K562 (cell line): Measurements from ENCODE around the gene L3MBTL3. TPM values are rescaled to one million over a fixed set of nuclear protein-coding genes. Genes with fewer than 3 reads are reported as not detected.

Experiments
- ATAC-seq: fragments of 200-7000 bp; cut with Tn5 transposase; 3 replicates; pipeline ENCODE4 v1.9.1; 2020; ENCODE audit warnings: moderate library complexity
- BruUV-seq: library from RNA; stranded (reverse); fragments of 400-500 nt; replicated peaks from 2 replicates; lab custom pipeline; 2021; lab: Mats Ljungman, UMichigan
- CTCF ChIA-PET: fragments of 300-600 bp; formaldehyde crosslinking; extraction: SDS; loops from one replicate; lab custom pipeline; 2021; ENCODE audit warnings: low intra/inter-chr PET ratio; lab: Yijun Ruan, JAX
- POLR2A ChIA-PET: fragments of 300-600, 350-650 bp; sonication (Branson Sonifier 250); formaldehyde crosslinking; extraction: SDS; loops from one replicate; lab custom pipeline; 2021; ENCODE audit warnings: antibody characterized with exemption, inconsistent platforms; lab: Yijun Ruan, JAX
- DNase-seq, 4 experiments: peaks; one replicate each; pipeline versions ENCODE4 v3.0.0 to v3.0.0-alpha.2; 2011 to 2018; ENCODE audit warnings: low spot score in 3 of 4, mixed read lengths in 3 of 4; ENCODE audit errors: extremely low read depth in 1 of 4
- FAIRE-seq: peaks from 2 replicates; lab custom pipeline; 2011; peaks lifted over from hg19 to GRCh38; lab: Jason Lieb, UNC
- H2AFZ ChIP-seq: 2 replicates; pipeline ENCODE4 v1.6.0; 2011; ENCODE audit warnings: low read depth, low read length, control low read depth, inconsistent platforms
- H3K27ac ChIP-seq: fragments of 200-600 bp; 3 replicates; pipeline ENCODE4 v1.8.0; 2011; ENCODE audit warnings: low read depth, mild to moderate bottlenecking, control low read depth, inconsistent platforms, low read length, moderate library complexity, mixed read lengths; ENCODE audit errors: extremely low read depth
- H3K27me3 ChIP-seq, 2 experiments: fragments of 300-600 bp in 1 of 2; 2 replicates in 1 of 2; 3 replicates in 1 of 2; pipeline versions ENCODE4 v1.6.0 to v1.8.0; 2011; ENCODE audit warnings: inconsistent platforms in 2 of 2, low read length in 2 of 2, mild to moderate bottlenecking in 1 of 2, mixed read lengths in 1 of 2, moderate library complexity in 1 of 2; ENCODE audit not compliant: control insufficient read depth in 2 of 2, insufficient read depth in 2 of 2
- H3K36me3 ChIP-seq: fragments of 300-600 bp; 3 replicates; pipeline ENCODE4 v1.8.0; 2011; ENCODE audit warnings: mild to moderate bottlenecking, low read length, inconsistent platforms; ENCODE audit not compliant: control insufficient read depth, insufficient read depth
- H3K4me1 ChIP-seq, 2 experiments: fragments of 200-600 bp in 1 of 2; replicated peaks in 1 of 2; 2 replicates in 1 of 2; 3 replicates in 1 of 2; pipeline versions ENCODE4 v1.5.1 to v1.8.0; 2011; ENCODE audit warnings: inconsistent platforms in 2 of 2, low read length in 2 of 2, mild to moderate bottlenecking in 1 of 2, mixed read lengths in 1 of 2, moderate library complexity in 1 of 2; ENCODE audit not compliant: control insufficient read depth in 2 of 2, insufficient read depth in 2 of 2
- H3K4me2 ChIP-seq: 2 replicates; pipeline ENCODE4 v1.6.1; 2011; ENCODE audit warnings: low read length, control low read depth, inconsistent platforms, mixed read lengths; ENCODE audit not compliant: insufficient read depth
- H3K4me3 ChIP-seq: fragments of 200-600 bp; sonication (generic), shearing (Covaris generic); 2 replicates; pipeline ENCODE4 v1.5.1; 2016; ENCODE audit warnings: control low read depth, inconsistent platforms
- H3K79me2 ChIP-seq: fragments of 200-600 bp; 3 replicates; pipeline ENCODE4 v1.8.0; 2011; ENCODE audit warnings: low read length, inconsistent platforms; ENCODE audit not compliant: control insufficient read depth, insufficient read depth
- H3K9ac ChIP-seq, 2 experiments: 2 replicates each; pipeline versions ENCODE4 v1.6.0 to v1.6.1; 2011; ENCODE audit warnings: low read depth in 2 of 2, low read length in 2 of 2, control low read depth in 1 of 2, inconsistent platforms in 1 of 2, mild to moderate bottlenecking in 1 of 2, mixed read lengths in 1 of 2; ENCODE audit not compliant: insufficient read depth in 1 of 2
- H3K9me1 ChIP-seq: one replicate; pipeline ENCODE4 v1.6.0; 2011; ENCODE audit warnings: inconsistent platforms, mild to moderate bottlenecking, low read length, moderate library complexity; ENCODE audit not compliant: control insufficient read depth, insufficient read depth
- H3K9me3 ChIP-seq: replicated peaks from 2 replicates; pipeline ENCODE4 v1.5.1; 2011; ENCODE audit warnings: low read depth, low read length, inconsistent platforms; ENCODE audit not compliant: control insufficient read depth, insufficient read depth
- H4K20me1 ChIP-seq: replicated peaks from 2 replicates; pipeline ENCODE4 v1.6.1; 2011; ENCODE audit warnings: low read length, inconsistent platforms, mixed read lengths; ENCODE audit not compliant: control insufficient read depth, insufficient read depth
- ARID1B ChIP-seq: fragments of 450-650 bp; IDR thresholded peaks from 2 replicates; pipeline ENCODE4 v1.6.1; 2016; ENCODE audit warnings: antibody characterized with exemption, mild to moderate bottlenecking, inconsistent platforms
- CBFA2T3 ChIP-seq: fragments of 450-650 bp; IDR thresholded peaks from 2 replicates; pipeline ENCODE4 v1.6.1; 2017
- HDAC1 ChIP-seq, 2 experiments: fragments of 450-650 bp; IDR thresholded peaks; 2 replicates each; pipeline ENCODE4 v1.6.1; 2016 to 2017; ENCODE audit warnings: inconsistent platforms in 1 of 2, mild to moderate bottlenecking in 1 of 2, moderate library complexity in 1 of 2
- IRF9 ChIP-seq: fragments of 450-650 bp; IDR thresholded peaks from 2 replicates; pipeline ENCODE4 v1.6.1; 2016; ENCODE audit warnings: missing biosample characterization, missing genetic modification characterization
- KDM1A ChIP-seq, 2 experiments: fragments of 450-650 bp; IDR thresholded peaks; 2 replicates each; pipeline ENCODE4 v1.6.1; 2016; ENCODE audit warnings: mild to moderate bottlenecking in 2 of 2
- NCOR1 ChIP-seq: fragments of 450-650 bp; IDR thresholded peaks from 2 replicates; pipeline ENCODE4 v1.6.1; 2016; ENCODE audit warnings: mild to moderate bottlenecking, moderate library complexity
- PKNOX1 ChIP-seq: fragments of 450-650 bp; IDR thresholded peaks from 2 replicates; pipeline ENCODE4 v1.6.1; 2016
- RCOR1 ChIP-seq, 2 experiments: IDR thresholded peaks; 2 replicates each; pipeline ENCODE4 v1.6.1; 2012; ENCODE audit warnings: low read depth in 2 of 2, low read length in 2 of 2, borderline replicate concordance in 1 of 2, improper control_type of control experiment in 1 of 2
- TCF3 ChIP-seq: sonication (generic); formaldehyde crosslinking; IDR thresholded peaks from 2 replicates; pipeline ENCODE4 v1.4.0; 2020; ENCODE audit warnings: mild to moderate bottlenecking, missing genetic modification reagents
- TEAD4 ChIP-seq, 2 experiments: sonication (generic) in 1 of 2; formaldehyde crosslinking in 1 of 2; IDR thresholded peaks; 2 replicates each; pipeline versions ENCODE4 v1.6.1 to v1.8.0; 2012 to 2022; ENCODE audit warnings: borderline replicate concordance in 1 of 2, inconsistent platforms in 1 of 2, low read length in 1 of 2, mild to moderate bottlenecking in 1 of 2, missing genetic modification reagents in 1 of 2
- WGBS: fragments of 100-300 bp; shearing (Covaris generic); methylation state at CpG from one replicate; pipeline ENCODE4 v1.1.6; 2016; ENCODE audit warnings: low coverage, mixed read lengths; ENCODE audit not compliant: insufficient coverage; ENCODE audit errors: missing lambda C conversion rate; 5-methylcytosine and 5-hydroxymethylcytosine counted together
- in situ Hi-C: fragments of 300-500 bp; cut with MboI; formaldehyde crosslinking; loops from 4 replicates; pipeline ENCODE4 v1.15.0; 2018; ENCODE audit warnings: inconsistent platforms, mixed read lengths
- intact Hi-C: fragments of 100-400 bp; cut with micrococcal nuclease; formaldehyde crosslinking; loops from 2 replicates; pipeline ENCODE4 v1.14.2; 2022
- polyA plus RNA-seq, 8 experiments: library from polyadenylated mRNA; depleted of rRNA in 4 of 8; stranded (reverse) in 5 of 8; unstranded in 3 of 8; fragments of >200 nt; fragmentation: Nextera tagmentation in 2 of 8; fragmentation: Illumina TruSeq in 1 of 8; extraction: Ambion mirVana in 2 of 8; extraction: Trizol in 1 of 8; gene quantifications; 2 replicates each; pipeline versions ENCODE4 v1.2.1 to v1.2.3, GENCODE V29; 2011 to 2014; ENCODE audit warnings: inconsistent platforms in 1 of 8, missing spikeins in 1 of 8
- total RNA-seq, 7 experiments: library from RNA; depleted of rRNA in 6 of 7; stranded (reverse); fragments of >200 nt in 6 of 7; fragmentation: Illumina TruSeq in 2 of 7; extraction: Trizol in 2 of 7; gene quantifications; 2 replicates each; pipeline versions ENCODE4 v1.2.1 to v1.2.3, GENCODE V29; 2011 to 2021; ENCODE audit warnings: low replicate concordance in 1 of 7

L3MBTL3 gene
- total and polyA plus RNA-seq, 9 of the 15 experiments (the other 6 are each of a cell fraction or from before 2014, with no cell fraction given), result 0.83 to 6.9 (median 5.4) TPM

DNA sequence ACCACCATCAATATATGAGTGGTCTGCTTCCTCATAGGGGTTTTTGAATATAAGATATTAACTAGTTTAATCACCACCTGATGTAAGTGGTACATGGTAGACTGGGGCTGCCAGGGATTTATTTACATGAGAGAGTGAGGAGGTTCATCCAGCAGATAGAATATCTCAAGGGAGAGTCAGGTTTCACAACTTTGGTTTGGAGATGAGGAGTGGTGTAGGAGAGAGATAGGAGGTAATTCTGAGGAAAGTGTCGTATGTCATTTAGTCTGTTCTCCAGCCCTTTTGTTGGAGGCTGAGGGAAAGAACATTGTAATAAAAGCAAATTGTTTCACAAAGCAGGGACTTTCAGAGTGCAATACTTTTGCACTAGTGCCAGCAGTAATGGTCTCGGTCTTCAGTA lies 16.8 kb downstream of the L3MBTL3 start:
- ATAC-seq (peak; percentile 77), FAIRE-seq (no peak), DNase-seq (peak in 2 of 4 experiments; percentile 27 to 39)
- H3K9me1 ChIP-seq, result no peaks in the 10 kb centered on the region
- H3K27me3 ChIP-seq, result no peaks in the 10 kb centered on the region
- H3K4me1 ChIP-seq, result peaks cover 3 to 22% of the 10 kb centered on the region in 2 experiments; a peak in 3 of 5 replicates
- no peak overlapping the region for H3K9ac ChIP-seq
- no peaks in the 10 kb centered on the region for H3K9me3 ChIP-seq
- H4K20me1 ChIP-seq, result no peaks in the 10 kb centered on the region
- WGBS, result 10% methylated on average over 2 of the region's 2 CpGs
- intact Hi-C loops (loop anchor here (10.0 kb wide), 1 partner anchor 810 kb away; no protein-coding TSS in a partner anchor), in situ Hi-C loops (no loop called here)
- POLR2A ChIA-PET, result interaction anchor here (0.6 kb wide), 1 partner anchor 208 kb away, joined by 3 read pairs; no protein-coding TSS in a partner anchor
- BruUV-seq, result no TSS peak
- no peak overlapping the region for H2AFZ ChIP-seq
- no peaks in the 10 kb centered on the region for H3K36me3 ChIP-seq
- CTCF ChIA-PET, result no interaction called here
- H3K79me2 ChIP-seq, result no peaks in the 10 kb centered on the region
- no peak overlapping the region for H3K4me3 ChIP-seq
- H3K4me2 ChIP-seq, result no peak overlapping the region; the same call in 1 of the 2 replicates
- H3K27ac ChIP-seq, result no peak overlapping the region
- no peak for TF ChIP-seq IRF9 (tag)
- 0 out of 4 replicates have a peak, but pooled peaks of 1 of the 2 experiments have one; percentile 13 for TF ChIP-seq HDAC1 (IDR thresholded peaks at IDR 0.05)
- peak in 1 of 2 experiments; percentile 49; a peak in 2 of 4 replicates for TF ChIP-seq KDM1A (IDR thresholded peaks at IDR 0.05)
- peak; percentile 52; the same call in 1 of the 2 replicates for TF ChIP-seq CBFA2T3
- TF ChIP-seq TCF3 (CRISPR knock-in tag), result peak; percentile 53; the same call in 1 of the 2 replicates
- TF ChIP-seq RCOR1 (IDR thresholded peaks at IDR 0.05; ENCODE audit: borderline replicate concordance in 1 of 2, low read depth in 2 of 2, low read length in 2 of 2), result peak in 1 of 2 experiments; percentile 70; a peak in 1 of 4 replicates
- TF ChIP-seq ARID1B, result peak; percentile 55
- TF ChIP-seq PKNOX1, result no peak
- peak; percentile 7; the same call in 1 of the 2 replicates for TF ChIP-seq TEAD4 (IDR thresholded peaks at IDR 0.05; ENCODE audit: low read length)
- TF ChIP-seq TEAD4 (CRISPR knock-in tag; IDR thresholded peaks at IDR 0.05; ENCODE audit: borderline replicate concordance), result no peak
- TF ChIP-seq NCOR1, result peak; percentile 28; the same call in 1 of the 2 replicates
